Small intestine (tissue), 7 donors: ENCODE results near the gene ARHGAP22. TPM values are rescaled to one million over a fixed set of nuclear protein-coding genes. Genes with fewer than 3 reads are reported as not detected.

Source experiments
- DNase-seq, 2 donors: peaks; one replicate each; pipeline versions ENCODE4 v3.0.0 to v3.0.0-alpha.2; 2013
- FAIRE-seq: peaks from 2 replicates; lab custom pipeline; 2012; peaks lifted over from hg19 to GRCh38; lab: Jason Lieb, UNC
- H3K27ac ChIP-seq, 3 donors: one replicate each; pipeline ENCODE4 v1.5.1; 2013; ENCODE audit warnings: low read length in 2 of 3, mild to moderate bottlenecking in 2 of 3, control low read depth in 1 of 3, inconsistent platforms in 1 of 3, low read depth in 1 of 3, moderate library complexity in 1 of 3
- H3K27me3 ChIP-seq, 3 donors: one replicate each; pipeline ENCODE4 v1.6.1; 2013; ENCODE audit warnings: low read length in 3 of 3, inconsistent platforms in 1 of 3; ENCODE audit not compliant: control insufficient read depth in 3 of 3, insufficient read depth in 3 of 3
- H3K36me3 ChIP-seq, 3 donors: one replicate each; pipeline ENCODE4 v1.6.1; 2013; ENCODE audit warnings: low read length in 3 of 3, inconsistent platforms in 1 of 3, low read depth in 1 of 3, mild to moderate bottlenecking in 1 of 3, moderate library complexity in 1 of 3; ENCODE audit not compliant: control insufficient read depth in 3 of 3, insufficient read depth in 2 of 3
- H3K4me1 ChIP-seq, 3 donors: one replicate each; pipeline ENCODE4 v1.6.1; 2013; ENCODE audit warnings: low read length in 2 of 3, inconsistent platforms in 1 of 3, low read depth in 1 of 3, mild to moderate bottlenecking in 1 of 3, moderate library complexity in 1 of 3; ENCODE audit not compliant: control insufficient read depth in 3 of 3, insufficient read depth in 2 of 3
- H3K4me3 ChIP-seq, 3 donors: one replicate each; pipeline ENCODE4 v1.5.1; 2013; ENCODE audit warnings: low read length in 3 of 3, control low read depth in 1 of 3, inconsistent platforms in 1 of 3, low read depth in 1 of 3, mild to moderate bottlenecking in 1 of 3, moderate library complexity in 1 of 3
- H3K9me3 ChIP-seq, 2 donors: one replicate each; pipeline ENCODE4 v1.6.1; 2013; ENCODE audit warnings: low read depth in 1 of 2, low read length in 1 of 2; ENCODE audit not compliant: control insufficient read depth in 2 of 2, insufficient read depth in 1 of 2
- WGBS, 3 donors: extraction: QIAGEN DNeasy Blood & Tissue Kit; methylation state at CpG; one replicate each; pipeline ENCODE4 v1.1.7; 2013; 5-methylcytosine and 5-hydroxymethylcytosine counted together
- polyA plus RNA-seq, 4 donors: library from polyadenylated mRNA; stranded (reverse) in 3 of 4; unstranded in 1 of 4; fragments of 200-250 nt in 3 of 4; fragments of 120-200 nt in 1 of 4; gene quantifications; one replicate each; pipeline versions ENCODE4 v1.2.1 to v1.2.3, GENCODE V29; 2013
- donor health status: healthy with polysubstance abuse.
- donor health status: control.
- donor health status: control.
- donor health status: Bipolar disorder and iron deficiency.
- donor health status: healthy.

The ARHGAP22 gene
- polyA plus RNA-seq, 4 donors = 0.54 to 1.4 (median 1.3) TPM; not detected in 1

- Histone ChIP-seq H3K36me3 (no peaks in the 10 kb centered on the region), H3K27me3 (no peaks in the 10 kb centered on the region), H3K4me1 (no peaks in the 10 kb centered on the region), H3K9me3 (no peaks in the 10 kb centered on the region), H3K4me3 (no peak overlapping the region), H3K27ac (no peak overlapping the region)
- 87 to 94% (median 92%) methylated on average over 4 of the region's 4 CpGs for WGBS, 3 donors
- DNase-seq = no peak
- no peak for FAIRE-seq
Measured at GRCh38 chr10:48398261-48398660, 206.6 kb downstream of the ARHGAP22 start.

Other genes starting within 250 kb of the ARHGAP22 start
- 1 to 10 TPM in 2 of 4 donors, under 1 TPM in 2; under 0.01 to 3.2 (median 0.88) TPM for gene WDFY4, start 79.8 kb upstream of the ARHGAP22 start, polyA plus RNA-seq